Breast epithelium (tissue), 3 donors: ENCODE results near the gene ZNF574.

Experiments used
- CTCF ChIP-seq, 3 donors: fragments of 450-650 bp; IDR thresholded peaks; one replicate each; pipeline ENCODE4 v1.5.1; 2016 to 2017; ENCODE audit warnings: antibody characterized with exemption in 3 of 3, mild to moderate bottlenecking in 3 of 3, moderate library complexity in 3 of 3
- POLR2A ChIP-seq: fragments of 450-650 bp; IDR thresholded peaks from one replicate; pipeline ENCODE4 v1.6.1; 2016; ENCODE audit warnings: antibody characterized with exemption, mild to moderate bottlenecking, moderate library complexity
- POLR2AphosphoS5 ChIP-seq, 3 donors: sonication (generic); formaldehyde crosslinking; IDR thresholded peaks; one replicate each; pipeline ENCODE4 v1.6.1; 2017; ENCODE audit warnings: antibody characterized with exemption in 3 of 3

- TF ChIP-seq CTCF (IDR thresholded peaks at IDR 0.05) (no peak), POLR2AphosphoS5 (IDR thresholded peaks at IDR 0.05) (no peak), POLR2A (no peak)
These were observed 496 bp downstream of the ZNF574 start for GRCh38 chr19:42076380-42076944.
